Stimulated activated CD4-positive, alpha-beta T cell treated with anti-CD3 and anti-CD28 coated beads, Interleukin-1b, Interleukin-23, amount 100 ng/mL, for 24 hours (primary cell): ENCODE results near the gene MTX3.

ENCODE experiments used
- DNase-seq, 4 experiments: peaks; one replicate each; pipeline ENCODE4 v3.0.0-alpha.2; 2020; ENCODE audit warnings: low read depth in 4 of 4, low spot score in 1 of 4

MTX3 gene

GRCh38 chr5:79936002-79936645 is 54.9 kb downstream of the MTX3 start:
- DNase-seq = no peak

DNA sequence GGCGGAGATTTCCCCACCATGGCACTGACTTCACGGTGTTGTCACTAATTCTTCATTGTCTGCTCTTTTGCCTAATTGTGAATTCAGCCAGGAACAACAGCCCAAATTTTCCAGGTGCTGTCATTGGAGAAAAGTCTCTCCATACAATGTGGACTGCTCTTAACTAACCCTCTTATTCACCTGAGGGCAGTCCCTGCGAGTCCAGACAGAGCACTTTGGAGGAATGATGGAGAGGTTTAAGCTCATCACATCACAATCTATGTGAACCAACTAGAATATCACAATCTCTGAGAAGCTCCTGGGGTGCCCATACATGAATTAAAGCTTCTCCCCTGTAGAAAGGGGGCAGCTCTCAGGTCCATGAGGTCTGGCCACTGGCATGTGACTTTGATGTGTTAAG is 56.4 kb downstream of the MTX3 start:
- DNase-seq = no peak

DNA sequence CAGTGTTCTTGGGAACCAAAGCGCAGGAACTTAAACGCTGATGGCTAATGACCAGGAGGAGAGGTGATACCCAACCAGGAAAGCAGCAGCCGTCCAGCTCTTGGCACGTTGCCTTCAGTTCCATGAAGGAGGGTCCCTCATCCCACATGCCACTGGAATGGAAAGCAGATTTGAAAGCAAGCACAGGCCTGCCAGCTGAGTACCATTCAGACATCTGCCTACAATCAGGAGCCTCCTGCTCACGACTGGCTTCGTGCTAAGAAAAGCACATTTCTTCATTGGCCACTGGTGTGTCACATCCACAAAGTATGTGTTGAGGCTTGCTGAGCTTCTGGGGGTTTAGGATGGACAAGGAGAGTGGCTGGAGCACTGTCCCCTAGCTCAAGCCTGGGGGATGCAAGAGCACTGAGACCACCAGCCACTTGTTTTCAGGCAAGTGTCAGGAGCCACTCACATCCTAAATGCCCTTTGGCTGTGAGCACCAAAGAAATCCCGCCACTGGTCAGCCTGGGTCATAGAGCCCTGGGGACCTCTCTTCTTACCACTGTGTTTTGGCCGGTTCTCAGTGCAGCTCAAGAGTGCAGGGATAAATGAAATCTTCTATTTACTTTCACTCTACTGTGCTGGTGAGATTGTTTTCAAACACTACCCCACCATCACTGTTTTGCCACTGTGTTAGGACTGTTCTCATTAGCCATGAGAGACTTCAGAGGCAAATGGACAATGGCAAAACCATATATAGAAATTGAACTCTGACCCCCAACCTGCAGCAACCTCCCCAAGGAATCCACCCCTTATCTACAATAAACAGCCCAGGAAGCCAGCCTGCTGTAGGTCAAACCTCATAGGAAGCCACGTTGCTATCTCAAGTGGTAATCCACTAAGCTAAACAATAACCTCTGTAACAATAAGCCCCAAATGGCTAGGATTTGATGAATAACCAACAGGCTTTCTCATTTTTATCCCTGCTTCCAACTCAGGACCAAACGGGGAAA is 58.3 kb downstream of the MTX3 start:
- DNase-seq = no peak

GRCh38 chr5:79931866-79932265 is 59.2 kb downstream of the MTX3 start:
- no peak for DNase-seq

- DNase-seq = no peak
Measured at GRCh38 chr5:79931409-79931808, 59.7 kb downstream of the MTX3 start.

DNA sequence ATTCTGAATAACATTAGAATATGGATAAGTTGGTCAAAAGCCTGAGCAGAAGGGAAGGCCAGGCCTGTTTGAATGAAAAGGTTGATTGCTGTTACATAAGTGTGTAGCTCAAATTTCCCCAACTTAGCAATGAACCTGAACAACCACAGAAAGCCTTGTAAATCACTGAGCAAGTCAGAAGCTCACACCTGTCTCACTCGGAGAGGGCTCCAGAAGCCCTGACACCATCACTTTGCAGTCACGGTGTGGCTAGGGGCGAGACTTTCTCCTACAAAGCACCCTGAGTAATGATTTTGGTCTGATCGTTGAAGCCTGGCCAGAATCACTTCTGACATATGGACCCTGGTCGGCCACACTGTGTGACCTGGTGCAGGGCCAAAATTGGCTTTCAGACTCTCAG is 62.0 kb downstream of the MTX3 start:
- DNase-seq = no peak
